Neural progenitor cell (in vitro differentiated cells): ENCODE results near the gene POLK. TPM values are rescaled to one million over a fixed set of nuclear protein-coding genes. Genes with fewer than 3 reads are reported as not detected.

Experiments
- DNase-seq: peaks from one replicate; pipeline ENCODE4 v3.0.0-alpha.2; 2016; ENCODE audit warnings: low spot score
- H2AFZ ChIP-seq: fragments of 200-600 bp; sonication (generic); replicated peaks from 2 replicates; pipeline ENCODE4 v1.6.1; 2016; ENCODE audit warnings: antibody characterized with exemption
- H3F3A ChIP-seq: fragments of 200-600 bp; sonication (generic); 2 replicates; pipeline ENCODE4 v1.6.1; 2016; ENCODE audit warnings: antibody characterized with exemption, low read depth
- H3K27ac ChIP-seq: fragments of 200-600 bp; sonication (generic); 2 replicates; pipeline ENCODE4 v1.5.1; 2016; ENCODE audit warnings: mild to moderate bottlenecking
- H3K27me3 ChIP-seq: fragments of 200-600 bp; sonication (generic); 2 replicates; pipeline ENCODE4 v1.6.1; 2016; ENCODE audit warnings: mild to moderate bottlenecking, moderate library complexity
- H3K36me3 ChIP-seq: fragments of 200-600 bp; sonication (generic); 2 replicates; pipeline ENCODE4 v1.5.1; 2016
- H3K4me1 ChIP-seq: fragments of 200-600 bp; sonication (generic); 2 replicates; pipeline ENCODE4 v1.6.1; 2016; ENCODE audit warnings: mixed run types
- H3K4me2 ChIP-seq: fragments of 200-600 bp; sonication (generic); 2 replicates; pipeline ENCODE4 v1.6.1; 2016
- H3K4me3 ChIP-seq: fragments of 200-600 bp; sonication (generic); 2 replicates; pipeline ENCODE4 v1.5.1; 2016
- H3K79me2 ChIP-seq: fragments of 200-600 bp; sonication (generic); 2 replicates; pipeline ENCODE4 v1.6.1; 2016; ENCODE audit warnings: low read depth
- H3K9ac ChIP-seq: fragments of 200-600 bp; sonication (generic); 2 replicates; pipeline ENCODE4 v1.6.1; 2016
- H3K9me3 ChIP-seq: fragments of 200-600 bp; sonication (generic); 2 replicates; pipeline ENCODE4 v1.5.1; 2016; ENCODE audit warnings: low read depth
- H4K20me1 ChIP-seq: fragments of 200-600 bp; sonication (generic); 2 replicates; pipeline ENCODE4 v1.6.1; 2016; ENCODE audit warnings: low read depth
- H3K27ac Mint-ChIP-seq: 3 replicates; pipeline ENCODE4 v1.8.0; 2021; ENCODE audit warnings: mixed read lengths
- H3K27me3 Mint-ChIP-seq: 2 replicates; pipeline ENCODE4 v1.8.0; 2022; ENCODE audit warnings: low read depth, mild to moderate bottlenecking, inconsistent platforms, moderate library complexity, mixed read lengths; ENCODE audit not compliant: insufficient read depth
- H3K36me3 Mint-ChIP-seq: 3 replicates; pipeline ENCODE4 v1.8.0; 2021; ENCODE audit warnings: mixed read lengths
- H3K4me1 Mint-ChIP-seq: 3 replicates; pipeline ENCODE4 v1.8.0; 2021; ENCODE audit warnings: mixed read lengths
- H3K4me3 Mint-ChIP-seq: 3 replicates; pipeline ENCODE4 v1.8.0; 2021; ENCODE audit warnings: mild to moderate bottlenecking, moderate library complexity, mixed read lengths
- H3K9me3 Mint-ChIP-seq: 3 replicates; pipeline ENCODE4 v1.8.0; 2020; ENCODE audit warnings: mixed read lengths
- CTCF ChIP-seq: fragments of 200-600 bp; sonication (generic); IDR thresholded peaks from 2 replicates; pipeline ENCODE4 v1.5.1; 2017; ENCODE audit warnings: antibody characterized with exemption, mild to moderate bottlenecking
- EZH2 ChIP-seq: fragments of 200-600 bp; sonication (generic); IDR thresholded peaks from 2 replicates; pipeline ENCODE4 v1.6.1; 2017; ENCODE audit warnings: antibody characterized with exemption, mild to moderate bottlenecking, moderate library complexity
- EZH2phosphoT487 ChIP-seq: fragments of 200-600 bp; sonication (generic); IDR thresholded peaks from 2 replicates; pipeline ENCODE4 v1.6.1; 2017; ENCODE audit warnings: antibody characterized with exemption
- total RNA-seq: library from RNA; depleted of rRNA; stranded (reverse); fragments of >200 nt; gene quantifications from 2 replicates; pipeline ENCODE4 v1.2.3, GENCODE V29; 2015; ENCODE audit warnings: low replicate concordance

Gene POLK
- total RNA-seq, 1 donor from 2014 or later, result 30.9 TPM

- H3K4me1 Mint-ChIP-seq, result no peaks in the 10 kb centered on the region
- Histone ChIP-seq H3K79me2 (no peaks in the 10 kb centered on the region), H3K9ac (no peak overlapping the region), H3K27me3 (no peaks in the 10 kb centered on the region), H3K4me3 (no peak overlapping the region), H3K36me3 (no peaks in the 10 kb centered on the region), H3K27ac (no peak overlapping the region), H4K20me1 (no peaks in the 10 kb centered on the region), H2AFZ (no peak overlapping the region), H3K4me1 (no peaks in the 10 kb centered on the region), H3K9me3 (no peaks in the 10 kb centered on the region), H3K4me2 (no peak overlapping the region), H3F3A (no peaks in the 10 kb centered on the region)
- H3K36me3 Mint-ChIP-seq, result no peaks in the 10 kb centered on the region
- no peak overlapping the region for H3K27ac Mint-ChIP-seq
- H3K4me3 Mint-ChIP-seq, result no peak overlapping the region
- H3K27me3 Mint-ChIP-seq, result no peaks in the 10 kb centered on the region
- no peaks in the 10 kb centered on the region for H3K9me3 Mint-ChIP-seq
- no peak for DNase-seq
- no peak for TF ChIP-seq EZH2
- no peak for TF ChIP-seq EZH2phosphoT487
- TF ChIP-seq CTCF, result no peak
These were observed 112.2 kb downstream of the POLK start for GRCh38 chr5:75623846-75624245.

GRCh38 chr5:75626959-75627358 is 115.3 kb downstream of the POLK start:
- H3K4me3 Mint-ChIP-seq, result no peak overlapping the region
- H3K27me3 ChIP-seq, result no peaks in the 10 kb centered on the region
- no peak overlapping the region for H3K27ac ChIP-seq
- H3F3A ChIP-seq, result no peaks in the 10 kb centered on the region
- no peaks in the 10 kb centered on the region for H3K9me3 ChIP-seq
- no peaks in the 10 kb centered on the region for H3K36me3 Mint-ChIP-seq
- H2AFZ ChIP-seq, result no peak overlapping the region
- H4K20me1 ChIP-seq, result no peaks in the 10 kb centered on the region
- DNase-seq, result no peak
- H3K4me1 Mint-ChIP-seq, result no peaks in the 10 kb centered on the region
- H3K36me3 ChIP-seq, result no peaks in the 10 kb centered on the region
- no peak overlapping the region for H3K9ac ChIP-seq
- no peak overlapping the region for H3K4me3 ChIP-seq
- no peak overlapping the region for H3K4me2 ChIP-seq
- TF ChIP-seq EZH2 (no peak), EZH2phosphoT487 (no peak), CTCF (no peak)
- no peaks in the 10 kb centered on the region for H3K4me1 ChIP-seq
- no peaks in the 10 kb centered on the region for H3K9me3 Mint-ChIP-seq
- no peaks in the 10 kb centered on the region for H3K27me3 Mint-ChIP-seq
- H3K27ac Mint-ChIP-seq, result no peak overlapping the region
- H3K79me2 ChIP-seq, result no peaks in the 10 kb centered on the region

GRCh38 chr5:75627801-75628200 is 116.1 kb downstream of the POLK start:
- H3K9me3 Mint-ChIP-seq, result no peaks in the 10 kb centered on the region
- H3K27ac Mint-ChIP-seq, result no peak overlapping the region
- no peak overlapping the region for H3K4me3 ChIP-seq
- no peaks in the 10 kb centered on the region for H3K4me1 Mint-ChIP-seq
- no peaks in the 10 kb centered on the region for H3F3A ChIP-seq
- no peak for TF ChIP-seq EZH2
- no peak for TF ChIP-seq CTCF
- no peak for TF ChIP-seq EZH2phosphoT487
- no peaks in the 10 kb centered on the region for H3K4me1 ChIP-seq
- no peak for DNase-seq
- no peaks in the 10 kb centered on the region for H3K9me3 ChIP-seq
- H3K27ac ChIP-seq, result no peak overlapping the region
- H3K27me3 Mint-ChIP-seq, result no peaks in the 10 kb centered on the region
- no peaks in the 10 kb centered on the region for H3K36me3 Mint-ChIP-seq
- H4K20me1 ChIP-seq, result no peaks in the 10 kb centered on the region
- H3K27me3 ChIP-seq, result no peaks in the 10 kb centered on the region
- H3K4me2 ChIP-seq, result no peak overlapping the region
- H3K9ac ChIP-seq, result no peak overlapping the region
- H3K4me3 Mint-ChIP-seq, result no peak overlapping the region
- H3K36me3 ChIP-seq, result no peaks in the 10 kb centered on the region
- H3K79me2 ChIP-seq, result no peaks in the 10 kb centered on the region
- no peak overlapping the region for H2AFZ ChIP-seq

- no peaks in the 10 kb centered on the region for H3K9me3 Mint-ChIP-seq
- no peaks in the 10 kb centered on the region for H3K27me3 ChIP-seq
- H3K9ac ChIP-seq, result no peak overlapping the region
- no peaks in the 10 kb centered on the region for H3K27me3 Mint-ChIP-seq
- H3K4me3 Mint-ChIP-seq, result no peak overlapping the region
- H3K27ac ChIP-seq, result no peak overlapping the region
- TF ChIP-seq CTCF, result no peak
- no peak for TF ChIP-seq EZH2
- TF ChIP-seq EZH2phosphoT487, result no peak
- no peaks in the 10 kb centered on the region for H3F3A ChIP-seq
- no peak overlapping the region for H3K4me2 ChIP-seq
- no peaks in the 10 kb centered on the region for H3K79me2 ChIP-seq
- no peaks in the 10 kb centered on the region for H3K9me3 ChIP-seq
- no peak overlapping the region for H3K27ac Mint-ChIP-seq
- no peak overlapping the region for H3K4me3 ChIP-seq
- no peak overlapping the region for H2AFZ ChIP-seq
- H3K36me3 ChIP-seq, result no peaks in the 10 kb centered on the region
- no peak for DNase-seq
- no peaks in the 10 kb centered on the region for H4K20me1 ChIP-seq
- H3K36me3 Mint-ChIP-seq, result no peaks in the 10 kb centered on the region
- H3K4me1 ChIP-seq, result no peaks in the 10 kb centered on the region
- no peaks in the 10 kb centered on the region for H3K4me1 Mint-ChIP-seq
These were observed 119.2 kb downstream of the POLK start for GRCh38 chr5:75630875-75631274.
